Neural progenitor cell (in vitro differentiated cells): ENCODE results near the gene ABRACL.

Source experiments
- EZH2phosphoT487 ChIP-seq: fragments of 200-600 bp; sonication (generic); IDR thresholded peaks from 2 replicates; pipeline ENCODE4 v1.6.1; 2017; ENCODE audit warnings: antibody characterized with exemption
- TF ChIP-seq, protein P1 (sequence below): fragments of 200-600 bp; sonication (generic); IDR thresholded peaks from 2 replicates; pipeline ENCODE4 v1.5.1; 2017; ENCODE audit warnings: antibody characterized with exemption, mild to moderate bottlenecking

DNA sequence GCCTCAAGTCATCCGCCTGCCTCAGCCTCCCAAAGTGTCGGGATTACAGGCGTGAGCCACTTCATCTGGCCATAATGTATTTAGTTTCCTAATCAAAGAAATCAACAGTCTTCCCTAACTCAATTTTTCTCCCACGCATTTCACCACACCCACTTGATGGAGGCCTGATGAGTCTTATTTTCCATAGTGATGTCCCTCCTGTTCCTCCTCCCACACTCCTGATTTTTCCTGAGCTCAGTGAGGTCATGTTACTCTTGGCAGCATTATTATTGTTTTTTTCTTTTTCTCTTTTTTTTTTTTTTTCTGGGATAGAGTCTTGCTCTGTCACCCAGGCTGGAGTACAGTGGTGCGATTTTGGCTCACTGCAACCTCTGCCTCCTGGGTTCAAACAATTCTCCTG, 8.9 kb downstream of the ABRACL start:
- TF ChIP-seq, protein P1, sequence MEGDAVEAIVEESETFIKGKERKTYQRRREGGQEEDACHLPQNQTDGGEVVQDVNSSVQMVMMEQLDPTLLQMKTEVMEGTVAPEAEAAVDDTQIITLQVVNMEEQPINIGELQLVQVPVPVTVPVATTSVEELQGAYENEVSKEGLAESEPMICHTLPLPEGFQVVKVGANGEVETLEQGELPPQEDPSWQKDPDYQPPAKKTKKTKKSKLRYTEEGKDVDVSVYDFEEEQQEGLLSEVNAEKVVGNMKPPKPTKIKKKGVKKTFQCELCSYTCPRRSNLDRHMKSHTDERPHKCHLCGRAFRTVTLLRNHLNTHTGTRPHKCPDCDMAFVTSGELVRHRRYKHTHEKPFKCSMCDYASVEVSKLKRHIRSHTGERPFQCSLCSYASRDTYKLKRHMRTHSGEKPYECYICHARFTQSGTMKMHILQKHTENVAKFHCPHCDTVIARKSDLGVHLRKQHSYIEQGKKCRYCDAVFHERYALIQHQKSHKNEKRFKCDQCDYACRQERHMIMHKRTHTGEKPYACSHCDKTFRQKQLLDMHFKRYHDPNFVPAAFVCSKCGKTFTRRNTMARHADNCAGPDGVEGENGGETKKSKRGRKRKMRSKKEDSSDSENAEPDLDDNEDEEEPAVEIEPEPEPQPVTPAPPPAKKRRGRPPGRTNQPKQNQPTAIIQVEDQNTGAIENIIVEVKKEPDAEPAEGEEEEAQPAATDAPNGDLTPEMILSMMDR = no peak
- no peak for TF ChIP-seq EZH2phosphoT487
